ENCODE measurements around the gene POU5F2. TPM values are rescaled to one million over a fixed set of nuclear protein-coding genes. Genes with fewer than 3 reads are reported as not detected.

The POU5F2 gene
- total and polyA plus RNA-seq, 2 of the 4 experiments (the other 2 are of a cell fraction), result 0.02 to 1.1 TPM

- no peaks in the 10 kb centered on the region for H3K4me1 ChIP-seq (ENCODE audit: control insufficient read depth, insufficient read depth, low read length)
- in situ Hi-C loops (cut with MboI; ENCODE audit: low sequenced_read_pairs), result no loop called here
- no peaks in the 10 kb centered on the region for H3K9me3 ChIP-seq (ENCODE audit: control insufficient read depth, insufficient read depth, low read length)
- no peak overlapping the region for H2BK5ac ChIP-seq (ENCODE audit: low read depth, low read length, poor library complexity, severe bottlenecking)
- no CpG with 5 or more reads among the region's 6 CpGs for WGBS, 2 experiments (ENCODE audit: extremely low coverage in 2 of 2, insufficient read length in 1 of 2)
- H2AK5ac ChIP-seq (ENCODE audit: low read depth, low read length), result no peak overlapping the region
- no peaks in the 10 kb centered on the region for H3K27me3 ChIP-seq (ENCODE audit: control insufficient read depth, insufficient read depth, low read length)
- H3K18ac ChIP-seq (ENCODE audit: low read depth, low read length), result no peak overlapping the region
- DNase-seq, result no peak
- H3K27ac ChIP-seq (ENCODE audit: insufficient read depth, low read length), result no peak overlapping the region
- CTCF ChIA-PET, result no interaction called here
- H3K23ac ChIP-seq (ENCODE audit: low read depth, low read length), result no peak overlapping the region
- POLR2A ChIA-PET (ENCODE audit: unreplicated experiment), result no interaction called here
- no peak for ATAC-seq (ENCODE audit: low read depth)
- H2AK9ac ChIP-seq (replicated peaks; ENCODE audit: low read depth, low read length, poor library complexity), result no peak overlapping the region
- TF ChIP-seq CTCF (conservative IDR thresholded peaks at IDR 0.05; ENCODE audit: low read depth, low read length) (no peak), RCOR1 (IDR thresholded peaks at IDR 0.05; ENCODE audit: insufficient replicate concordance, low read length) (no peak), RFX5 (IDR thresholded peaks at IDR 0.05; ENCODE audit: low read depth, low read length) (no peak), SMC3 (IDR thresholded peaks at IDR 0.05; ENCODE audit: low read depth, low read length) (no peak), CEBPB (IDR thresholded peaks at IDR 0.05; ENCODE audit: low read depth, low read length) (no peak), CHD1 (IDR thresholded peaks at IDR 0.05; ENCODE audit: low read depth, low read length) (no peak), MAZ (IDR thresholded peaks at IDR 0.05; ENCODE audit: borderline replicate concordance, low read depth, low read length) (no peak), FOS (IDR thresholded peaks at IDR 0.05; ENCODE audit: low read depth, low read length) (no peak), NFE2L2 (IDR thresholded peaks at IDR 0.05; ENCODE audit: low read depth, low read length) (no peak), ELK1 (IDR thresholded peaks at IDR 0.05; ENCODE audit: borderline replicate concordance, low read depth, low read length) (no peak), USF2 (IDR thresholded peaks at IDR 0.05; ENCODE audit: low read depth, low read length) (no peak), RAD21 (IDR thresholded peaks at IDR 0.05; ENCODE audit: low read length) (no peak)
- H3K4me3 ChIP-seq (ENCODE audit: insufficient read depth, low read depth, low read length), result no peak overlapping the region
- H4K20me1 ChIP-seq (ENCODE audit: insufficient read depth, low read length), result no peaks in the 10 kb centered on the region
- no peak overlapping the region for H4K8ac ChIP-seq (ENCODE audit: low read depth in 2 of 2, low read length in 2 of 2)
- intact Hi-C loops (cut with micrococcal nuclease), result no loop called here
- no peak overlapping the region for H2BK20ac ChIP-seq (ENCODE audit: low read depth, low read length)
- no TSS peak for BruUV-seq (replicated peaks)
- no peaks in the 10 kb centered on the region for H3K79me1 ChIP-seq (ENCODE audit: low read depth in 1 of 2, low read length in 2 of 2)
- H4K5ac ChIP-seq (ENCODE audit: low read depth, low read length), result no peak overlapping the region
- H2BK15ac ChIP-seq (ENCODE audit: low read depth, low read length), result no peak overlapping the region
- no peak overlapping the region for H3K9ac ChIP-seq (ENCODE audit: low read depth, low read length)
- no peak overlapping the region for H2BK120ac ChIP-seq (ENCODE audit: low read depth, low read length)
- no peak overlapping the region for H3K14ac ChIP-seq (replicated peaks; ENCODE audit: low read depth, low read length)
- H3K56ac ChIP-seq (ENCODE audit: extremely low read depth, insufficient read depth, low read length), result no peak overlapping the region
- no peak overlapping the region for H4K91ac ChIP-seq (ENCODE audit: insufficient read depth, low read depth, low read length)
- no peaks in the 10 kb centered on the region for H3K9me1 ChIP-seq (ENCODE audit: insufficient read depth, low read length)
- no peak overlapping the region for H3K4me2 ChIP-seq (ENCODE audit: low read depth, low read length)
- H3K36me3 ChIP-seq (ENCODE audit: control insufficient read depth, insufficient read depth, low read length), result no peaks in the 10 kb centered on the region
- H2AFZ ChIP-seq (replicated peaks; ENCODE audit: low read length, poor library complexity), result no peak overlapping the region
- dilution Hi-C loops (cut with HindIII; ENCODE audit: low sequenced_read_pairs, unreplicated experiment), result no loop called here
- no peak overlapping the region for H3K4ac ChIP-seq (ENCODE audit: low read depth, low read length)
Observed at GRCh38 chr5:93708442-93708841, 33.0 kb downstream of the POU5F2 start.

All from IMR-90 (cell line).